GM19397 (cell line): ENCODE results near the gene PKIG.

ENCODE experiments used
- ATAC-seq: cut with Tn5 transposase; IDR thresholded peaks from one replicate; pipeline ENCODE4 v1.9.1; 2021; ENCODE audit warnings: mild to moderate bottlenecking, moderate library complexity; ENCODE audit not compliant: unreplicated experiment

The PKIG gene

DNA sequence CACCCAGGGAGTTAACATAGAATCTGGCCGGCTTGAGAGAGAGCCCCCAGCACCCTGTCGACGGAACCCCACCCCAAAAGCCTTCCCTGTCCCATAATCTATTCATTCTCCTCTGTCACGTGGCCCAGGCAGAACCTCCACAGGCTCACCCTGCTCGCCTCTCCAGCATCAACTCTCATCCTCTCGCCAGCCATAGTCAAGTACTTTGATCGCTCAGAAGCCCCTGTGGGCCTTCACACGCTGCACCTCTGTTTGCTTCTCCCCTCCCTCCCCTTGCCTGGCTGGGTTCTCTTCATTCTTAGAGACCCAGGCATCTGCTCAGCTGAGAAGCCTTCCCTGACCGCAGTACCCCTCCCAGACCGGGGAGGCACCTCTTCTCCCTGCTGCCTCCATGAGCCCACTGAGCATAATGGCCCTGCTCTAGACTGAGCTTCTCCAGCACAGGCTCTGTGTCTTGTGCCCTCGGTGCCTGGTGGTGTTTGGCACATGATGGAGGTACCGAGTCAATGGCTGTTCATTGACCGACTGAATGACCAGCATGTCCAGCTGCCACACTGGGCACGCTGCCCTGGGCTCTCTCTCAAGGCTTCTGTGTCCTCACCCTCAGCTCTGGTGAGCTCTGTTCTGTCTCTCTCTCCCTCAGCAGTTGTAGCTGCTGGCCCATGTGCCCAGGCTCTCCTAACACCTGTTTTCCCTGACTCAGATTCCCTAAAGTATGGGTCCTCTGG is 33.7 kb downstream of the PKIG start:
- no peak for ATAC-seq

- ATAC-seq: no peak
Observed at GRCh38 chr20:44616604-44616964, 34.2 kb downstream of the PKIG start.

GRCh38 chr20:44618318-44618731 is 35.9 kb downstream of the PKIG start:
- ATAC-seq: no peak

GRCh38 chr20:44619294-44619693 is 36.9 kb downstream of the PKIG start:
- ATAC-seq: no peak

- ATAC-seq: no peak
Observed at GRCh38 chr20:44620030-44620429, 37.7 kb downstream of the PKIG start.

GRCh38 chr20:44621325-44621724 is 38.9 kb downstream of the PKIG start:
- ATAC-seq: no peak

DNA sequence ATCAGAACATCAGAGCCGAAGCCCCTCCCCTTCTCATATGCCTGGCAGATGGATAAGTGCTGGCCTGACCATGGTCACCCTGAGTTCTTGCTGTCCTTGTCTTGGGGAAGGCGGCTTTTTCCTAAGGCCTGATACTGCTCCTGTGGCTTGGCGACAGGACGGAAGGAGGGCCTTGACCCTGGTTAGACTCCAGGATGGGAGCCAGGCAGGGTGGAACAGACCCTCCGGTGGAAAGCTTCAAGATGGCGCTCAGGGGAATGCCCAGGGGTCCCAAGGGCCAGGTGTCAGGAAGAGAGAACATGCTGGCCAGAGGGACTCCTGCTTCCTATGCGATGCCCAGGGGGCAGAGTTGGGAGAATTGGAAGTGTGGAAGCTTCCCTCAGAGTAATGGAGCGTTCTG is 39.6 kb downstream of the PKIG start:
- ATAC-seq: no peak

DNA sequence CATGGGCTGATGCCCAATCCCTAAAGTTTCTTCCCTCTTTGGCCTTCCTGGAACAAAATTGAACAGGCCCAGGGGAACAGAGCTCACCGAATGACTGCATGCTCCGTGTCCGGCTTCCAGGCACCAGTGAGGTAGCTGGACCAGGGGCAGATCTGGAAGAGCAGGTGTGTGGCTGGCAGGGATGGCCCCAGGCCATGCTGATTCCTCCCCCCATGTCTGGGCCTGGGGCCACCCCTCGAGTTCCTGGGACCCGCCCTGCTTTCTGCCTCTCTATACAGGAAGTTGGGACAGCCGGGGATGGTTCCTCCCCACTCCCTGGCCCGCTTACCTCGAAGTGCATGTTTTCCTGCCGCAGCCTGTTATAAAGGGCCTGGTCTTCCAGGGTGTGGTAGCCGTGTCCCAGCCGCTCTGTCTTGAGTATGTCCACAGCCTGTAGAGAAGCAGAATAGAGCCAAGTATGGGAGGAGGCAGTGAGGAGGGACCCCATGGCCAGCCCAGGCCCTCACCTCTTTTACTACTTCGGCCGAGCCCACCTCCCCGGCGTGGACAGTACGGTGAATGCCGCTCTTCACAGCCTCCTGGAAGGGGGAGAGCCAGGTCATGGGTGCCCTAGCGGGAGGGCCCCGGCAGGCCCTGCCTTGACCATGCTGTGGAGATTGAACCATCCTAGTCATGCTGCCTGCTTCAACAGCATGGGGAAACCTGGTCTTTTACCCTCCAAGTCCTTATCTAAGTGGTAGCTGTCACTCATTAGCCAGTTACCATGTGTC is 40.3 kb downstream of the PKIG start:
- ATAC-seq: no peak

DNA sequence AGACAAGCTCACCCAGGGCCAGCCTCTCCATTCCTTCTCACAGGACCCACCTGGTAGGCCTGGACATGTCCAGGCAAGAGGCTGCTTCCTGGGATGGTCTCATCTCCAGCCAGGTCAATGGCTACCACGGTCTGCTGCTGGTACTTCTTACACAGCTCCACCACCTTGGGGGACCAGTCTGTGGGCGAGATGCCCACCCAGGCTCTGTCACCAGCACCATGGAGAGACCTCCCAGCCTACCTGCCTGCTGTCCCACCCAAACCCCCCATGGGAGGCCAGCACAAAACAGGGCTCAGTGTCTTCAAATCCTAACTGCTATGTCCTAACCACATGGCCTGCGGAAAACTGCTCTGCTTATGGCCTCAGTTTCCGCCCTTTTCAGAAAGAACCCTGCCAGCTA is 41.8 kb downstream of the PKIG start:
- no peak for ATAC-seq

GRCh38 chr20:44624743-44625271 is 42.4 kb downstream of the PKIG start:
- ATAC-seq: no peak

GRCh38 chr20:44625361-44625760 is 43.0 kb downstream of the PKIG start:
- no peak for ATAC-seq

- no peak for ATAC-seq
Observed at GRCh38 chr20:44626278-44626677, 43.9 kb downstream of the PKIG start.

GRCh38 chr20:44627364-44628010 is 45.1 kb downstream of the PKIG start:
- ATAC-seq: no peak

DNA sequence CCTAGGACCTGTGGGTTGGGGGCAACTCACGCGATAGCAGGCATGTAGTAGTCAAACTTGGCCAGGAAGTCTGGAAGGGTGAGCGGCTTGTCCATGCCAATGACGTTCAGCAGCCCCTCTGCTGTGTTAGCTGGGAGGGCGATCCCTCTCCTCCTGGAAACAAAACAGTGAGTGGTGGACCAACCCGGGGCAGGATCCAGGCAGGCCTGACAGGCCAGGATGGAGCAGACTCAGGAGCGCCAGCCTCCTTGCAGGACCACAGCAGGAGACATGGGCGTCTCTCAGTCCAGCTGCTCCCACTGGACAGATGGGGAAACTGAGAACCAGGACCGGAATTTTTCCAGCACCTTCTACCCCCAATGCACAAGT is 46.6 kb downstream of the PKIG start:
- no peak for ATAC-seq

DNA sequence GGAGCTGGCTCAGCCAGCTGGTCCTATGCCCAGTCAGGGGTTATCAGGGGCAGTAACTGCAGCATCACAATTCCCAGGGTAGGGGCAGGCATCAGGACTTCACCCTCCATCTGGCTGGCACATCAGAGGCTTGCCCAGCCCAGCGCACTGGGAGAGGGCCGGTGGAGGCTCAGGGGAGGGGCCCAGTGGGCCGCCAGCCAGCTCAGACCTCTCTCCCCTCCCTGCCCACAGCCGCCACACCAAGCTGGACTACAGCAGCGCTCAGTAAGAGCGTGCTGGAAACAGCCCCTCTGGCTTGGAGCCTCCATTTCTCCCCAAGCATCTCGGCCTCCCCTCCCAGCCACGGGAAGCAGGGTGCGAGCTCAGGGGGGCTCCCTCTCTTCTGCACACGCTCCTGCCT is 47.2 kb downstream of the PKIG start:
- no peak for ATAC-seq

- no peak for ATAC-seq
Observed at GRCh38 chr20:44630297-44630696, 47.9 kb downstream of the PKIG start.

GRCh38 chr20:44632103-44632752 is 49.8 kb downstream of the PKIG start:
- ATAC-seq: no peak

DNA sequence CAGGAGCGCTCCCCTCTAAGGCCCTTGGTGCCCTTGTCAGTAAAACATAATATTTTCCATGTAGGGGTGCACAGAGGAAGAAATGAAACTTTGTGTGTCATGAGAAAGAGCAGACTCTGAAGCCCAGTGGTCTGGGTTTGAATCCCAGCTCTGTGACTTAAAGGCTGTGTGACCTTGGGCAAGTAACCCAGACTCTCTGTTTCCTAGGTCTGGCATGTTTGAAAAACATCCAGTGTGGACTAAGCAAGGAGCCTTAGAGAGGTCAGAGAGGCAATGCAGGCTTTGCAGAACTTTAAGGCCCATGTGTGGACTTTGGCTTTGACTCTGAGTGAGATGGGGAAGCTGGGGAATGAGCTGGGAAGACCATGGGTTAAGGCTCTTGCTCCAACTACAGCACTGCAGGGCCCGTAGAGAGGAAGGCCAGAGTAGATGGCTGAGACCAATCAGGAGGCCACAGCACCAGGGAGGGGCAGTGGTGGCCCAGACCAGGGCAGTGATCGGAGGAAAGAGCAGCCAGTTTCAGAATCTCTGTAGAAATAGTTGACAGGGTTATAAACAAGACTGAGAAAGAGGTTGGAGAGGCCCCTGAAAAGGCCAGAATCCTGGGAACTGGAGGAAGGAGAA is 50.9 kb downstream of the PKIG start:
- ATAC-seq: no peak

DNA sequence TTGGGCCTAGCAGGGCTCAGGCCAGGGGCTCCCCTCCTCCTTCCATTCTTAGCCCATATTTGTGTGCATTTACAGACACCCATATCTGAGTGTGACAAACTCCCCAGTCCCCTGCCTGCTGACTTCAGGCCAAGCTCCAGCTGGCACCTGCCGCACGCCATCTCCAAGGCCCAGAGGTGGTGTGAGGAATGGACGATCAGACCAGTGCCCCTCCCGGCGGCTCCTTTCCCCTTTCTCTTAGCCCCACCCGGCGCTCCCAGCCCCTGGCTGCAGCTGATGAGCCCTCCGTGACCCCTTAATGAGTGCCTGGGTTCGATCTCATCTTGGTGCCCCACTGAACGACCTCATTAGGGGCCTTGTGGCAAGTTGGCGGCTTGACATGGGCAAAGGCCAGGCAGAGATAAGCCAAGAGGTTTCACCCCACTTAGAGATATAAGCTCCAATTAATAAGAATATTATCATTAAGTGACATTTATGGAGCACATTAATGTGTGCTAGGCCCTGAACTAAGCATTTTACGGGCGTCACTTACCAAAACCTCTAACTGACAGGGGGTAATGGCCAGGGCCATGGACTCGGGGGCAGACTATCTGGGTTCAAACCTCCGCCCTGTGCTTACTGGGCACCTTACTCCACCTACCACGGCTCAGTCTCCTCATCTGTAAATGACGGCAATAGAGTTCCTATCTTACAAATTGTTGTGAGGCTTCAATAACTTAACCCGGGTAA is 51.7 kb downstream of the PKIG start:
- ATAC-seq: no peak

DNA sequence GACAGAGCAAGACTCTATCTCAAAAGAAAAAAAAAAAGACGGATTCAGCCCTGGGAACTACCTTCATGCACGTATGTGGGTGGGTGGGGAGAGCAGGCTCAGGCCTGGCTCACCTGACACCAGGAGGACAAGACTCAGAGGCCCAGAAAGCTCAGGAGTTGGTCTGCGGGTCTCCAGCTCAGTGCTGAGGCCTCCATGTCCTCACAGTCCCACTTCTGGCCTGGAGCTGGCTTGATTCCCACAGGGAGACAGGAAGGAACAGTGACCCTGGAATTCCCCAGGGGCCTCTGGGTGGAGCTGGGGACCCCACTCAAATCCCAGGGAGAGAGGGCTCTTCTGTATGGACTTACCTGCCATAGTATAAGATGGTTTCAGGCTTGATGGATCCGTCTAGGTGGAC is 53.5 kb downstream of the PKIG start:
- no peak for ATAC-seq
